ENCODE measurements around the gene RNF180. TPM values are rescaled to one million over a fixed set of nuclear protein-coding genes. Genes with fewer than 3 reads are reported as not detected.

The RNF180 gene
- total and polyA plus RNA-seq, 2 donors (not counting 1 experiment from before 2014, with no cell fraction given) = not detected

DNA sequence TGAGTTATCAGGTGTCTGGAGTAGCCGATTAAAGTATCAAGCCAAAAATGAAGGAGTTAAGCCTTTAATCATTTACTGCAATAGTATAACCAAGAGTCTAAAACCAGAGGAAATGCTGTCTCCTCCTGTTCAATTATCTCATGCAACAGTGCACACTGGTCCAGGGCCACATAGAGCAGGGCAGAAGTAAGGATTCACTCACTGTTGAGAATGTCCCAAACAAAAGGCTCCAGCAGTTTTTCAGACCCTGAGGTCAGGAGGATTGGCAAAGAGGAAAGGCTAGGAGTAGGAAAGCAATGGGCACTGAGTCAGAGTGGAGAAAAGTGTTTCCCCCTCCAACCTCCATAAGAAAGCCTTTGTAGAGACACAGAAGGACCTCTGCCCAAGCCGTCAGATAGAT lies 168.2 kb downstream of the RNF180 start:
- Mint-ChIP-seq H3K27me3 (no peaks in the 10 kb centered on the region), H3K4me1 (no peaks in the 10 kb centered on the region), H3K9me3 (ENCODE audit: insufficient read depth) (peaks cover 2% of the 10 kb centered on the region), H3K4me3 (no peak overlapping the region), H3K27ac (no peak overlapping the region)
- Histone ChIP-seq H3K9me3 (ENCODE audit: control extremely low read depth in 1 of 3, control insufficient read depth in 2 of 3, insufficient read depth in 1 of 3, low read length in 2 of 3) (peaks cover 0 to 21% (median 0%) of the 10 kb centered on the region in 3 donors), H3K27ac (ENCODE audit: low read length in 2 of 2) (no peak overlapping the region), H3K27me3 (replicated peaks in 1 of 4; ENCODE audit: control extremely low read depth in 1 of 4, control insufficient read depth in 3 of 4, insufficient read depth in 4 of 4, low read length in 3 of 4) (no peaks in the 10 kb centered on the region), H3K4me3 (ENCODE audit: control extremely low read depth in 1 of 5, extremely low read depth in 1 of 5, insufficient read depth in 1 of 5, low read depth in 2 of 5, low read length in 4 of 5) (no peak overlapping the region), H3K4me1 (ENCODE audit: control insufficient read depth in 2 of 2, insufficient read depth in 2 of 2, low read length in 2 of 2) (no peaks in the 10 kb centered on the region), H3K9ac (ENCODE audit: low read length) (no peak overlapping the region), H4K20me1 (ENCODE audit: control insufficient read depth, insufficient read depth, low read length, poor library complexity, severe bottlenecking) (no peaks in the 10 kb centered on the region), H3K79me2 (ENCODE audit: control insufficient read depth, insufficient read depth, low read length) (no peaks in the 10 kb centered on the region), H3K36me3 (replicated peaks in 1 of 2; ENCODE audit: control extremely low read depth in 1 of 2, control insufficient read depth in 1 of 2, extremely low read depth in 1 of 2, insufficient read depth in 2 of 2, low read length in 1 of 2) (no peaks in the 10 kb centered on the region), H2AFZ (ENCODE audit: insufficient read depth, low read depth, low read length, poor library complexity, severe bottlenecking) (no peak overlapping the region), H3K4me2 (replicated peaks; ENCODE audit: low read depth, low read length, poor library complexity, severe bottlenecking) (no peak overlapping the region)
- no peak for TF ChIP-seq EZH2 (IDR thresholded peaks at IDR 0.05; ENCODE audit: borderline replicate concordance, insufficient read depth, low read depth, low read length, poor library complexity, severe bottlenecking)
- TF ChIP-seq, protein P1, sequence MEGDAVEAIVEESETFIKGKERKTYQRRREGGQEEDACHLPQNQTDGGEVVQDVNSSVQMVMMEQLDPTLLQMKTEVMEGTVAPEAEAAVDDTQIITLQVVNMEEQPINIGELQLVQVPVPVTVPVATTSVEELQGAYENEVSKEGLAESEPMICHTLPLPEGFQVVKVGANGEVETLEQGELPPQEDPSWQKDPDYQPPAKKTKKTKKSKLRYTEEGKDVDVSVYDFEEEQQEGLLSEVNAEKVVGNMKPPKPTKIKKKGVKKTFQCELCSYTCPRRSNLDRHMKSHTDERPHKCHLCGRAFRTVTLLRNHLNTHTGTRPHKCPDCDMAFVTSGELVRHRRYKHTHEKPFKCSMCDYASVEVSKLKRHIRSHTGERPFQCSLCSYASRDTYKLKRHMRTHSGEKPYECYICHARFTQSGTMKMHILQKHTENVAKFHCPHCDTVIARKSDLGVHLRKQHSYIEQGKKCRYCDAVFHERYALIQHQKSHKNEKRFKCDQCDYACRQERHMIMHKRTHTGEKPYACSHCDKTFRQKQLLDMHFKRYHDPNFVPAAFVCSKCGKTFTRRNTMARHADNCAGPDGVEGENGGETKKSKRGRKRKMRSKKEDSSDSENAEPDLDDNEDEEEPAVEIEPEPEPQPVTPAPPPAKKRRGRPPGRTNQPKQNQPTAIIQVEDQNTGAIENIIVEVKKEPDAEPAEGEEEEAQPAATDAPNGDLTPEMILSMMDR (IDR thresholded peaks at IDR 0.05) = no peak
- ChIA-PET POLR2A (no interaction called here), CTCF (no interaction called here)
- ATAC-seq (ENCODE audit: low read depth) (no peak), DNase-seq (no peak)
- WGBS (ENCODE audit: insufficient coverage) = no CpG with 5 or more reads among the region's 2 CpGs
- intact Hi-C loops (cut with micrococcal nuclease) = no loop called here

DNA sequence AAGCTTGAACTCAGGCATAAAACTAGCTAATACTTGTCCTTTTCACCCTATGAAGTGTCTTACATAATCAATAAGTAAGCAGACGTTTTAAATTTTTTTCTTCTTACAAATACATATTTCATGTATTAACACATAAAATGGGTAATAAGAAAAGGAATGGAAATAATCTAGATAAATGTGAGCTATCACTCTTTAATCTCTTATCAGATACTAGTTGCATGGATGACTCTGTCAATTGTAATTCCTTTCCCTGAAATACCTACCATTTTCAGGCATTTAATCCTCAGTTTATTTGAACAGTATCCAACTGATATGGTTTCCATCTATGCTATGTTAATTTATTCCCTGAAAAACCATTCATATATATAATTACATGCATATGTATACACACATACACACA lies 174.1 kb downstream of the RNF180 start:
- Mint-ChIP-seq H3K9me3 (ENCODE audit: insufficient read depth) (no peaks in the 10 kb centered on the region), H3K27ac (no peak overlapping the region), H3K27me3 (no peaks in the 10 kb centered on the region), H3K4me3 (no peak overlapping the region), H3K4me1 (no peaks in the 10 kb centered on the region)
- TF ChIP-seq, protein P1 (IDR thresholded peaks at IDR 0.05) = no peak
- no peak for TF ChIP-seq EZH2 (IDR thresholded peaks at IDR 0.05; ENCODE audit: borderline replicate concordance, insufficient read depth, low read depth, low read length, poor library complexity, severe bottlenecking)
- Histone ChIP-seq H3K9me3 (ENCODE audit: control extremely low read depth in 1 of 3, control insufficient read depth in 2 of 3, insufficient read depth in 1 of 3, low read length in 2 of 3) (no peaks in the 10 kb centered on the region), H2AFZ (ENCODE audit: insufficient read depth, low read depth, low read length, poor library complexity, severe bottlenecking) (no peak overlapping the region), H3K4me3 (ENCODE audit: control extremely low read depth in 1 of 5, extremely low read depth in 1 of 5, insufficient read depth in 1 of 5, low read depth in 2 of 5, low read length in 4 of 5) (no peak overlapping the region), H3K4me2 (replicated peaks; ENCODE audit: low read depth, low read length, poor library complexity, severe bottlenecking) (no peak overlapping the region), H3K4me1 (ENCODE audit: control insufficient read depth in 2 of 2, insufficient read depth in 2 of 2, low read length in 2 of 2) (no peaks in the 10 kb centered on the region), H3K9ac (ENCODE audit: low read length) (no peak overlapping the region), H3K27me3 (replicated peaks in 1 of 4; ENCODE audit: control extremely low read depth in 1 of 4, control insufficient read depth in 3 of 4, insufficient read depth in 4 of 4, low read length in 3 of 4) (no peaks in the 10 kb centered on the region), H3K79me2 (ENCODE audit: control insufficient read depth, insufficient read depth, low read length) (no peaks in the 10 kb centered on the region), H4K20me1 (ENCODE audit: control insufficient read depth, insufficient read depth, low read length, poor library complexity, severe bottlenecking) (no peaks in the 10 kb centered on the region), H3K36me3 (replicated peaks in 1 of 2; ENCODE audit: control extremely low read depth in 1 of 2, control insufficient read depth in 1 of 2, extremely low read depth in 1 of 2, insufficient read depth in 2 of 2, low read length in 1 of 2) (no peaks in the 10 kb centered on the region), H3K27ac (ENCODE audit: low read length in 2 of 2) (no peak overlapping the region)
- intact Hi-C loops (cut with micrococcal nuclease) = no loop called here
- no peak for DNase-seq
- ATAC-seq (ENCODE audit: low read depth) = no peak
- ChIA-PET POLR2A (no interaction called here), CTCF (no interaction called here)
- WGBS (ENCODE audit: insufficient coverage) = no CpG with 5 or more reads among the region's 1 CpG
